ENCODE measurements around the gene UBAC2. TPM values are rescaled to one million over a fixed set of nuclear protein-coding genes. Genes with fewer than 3 reads are reported as not detected.

UBAC2 gene
- total RNA-seq, 1 donor from 2014 or later: 82.3 TPM

- peak; percentile 45 for DNase-seq (ENCODE audit: low read depth)
These were observed 107.9 kb downstream of the UBAC2 start for GRCh38 chr13:99308471-99309087.

- DNase-seq (ENCODE audit: low read depth): no peak
These were observed 109.9 kb downstream of the UBAC2 start for GRCh38 chr13:99310382-99311031.

GRCh38 chr13:99311137-99311536, 110.5 kb downstream of the UBAC2 start:
- DNase-seq (ENCODE audit: low read depth): no peak

GRCh38 chr13:99311748-99312492, 111.3 kb downstream of the UBAC2 start:
- no peak for DNase-seq (ENCODE audit: low read depth)

- DNase-seq (ENCODE audit: low read depth): peak; percentile 96
These were observed 111.8 kb downstream of the UBAC2 start for GRCh38 chr13:99312493-99312883.

GRCh38 chr13:99313501-99313900, 112.8 kb downstream of the UBAC2 start:
- peak; percentile 40 for DNase-seq (ENCODE audit: low read depth)

GRCh38 chr13:99313941-99314340, 113.3 kb downstream of the UBAC2 start:
- no peak for DNase-seq (ENCODE audit: low read depth)

- no peak for DNase-seq (ENCODE audit: low read depth)
These were observed 114.1 kb downstream of the UBAC2 start for GRCh38 chr13:99314640-99315176.

- DNase-seq (ENCODE audit: low read depth): no peak
These were observed 114.5 kb downstream of the UBAC2 start for GRCh38 chr13:99315186-99315585.

- no peak for DNase-seq (ENCODE audit: low read depth)
These were observed 115.6 kb downstream of the UBAC2 start for GRCh38 chr13:99316224-99316623.

- DNase-seq (ENCODE audit: low read depth): peak; percentile 62
These were observed 116.1 kb downstream of the UBAC2 start for GRCh38 chr13:99316657-99317256.

- peak; percentile 91 for DNase-seq (ENCODE audit: low read depth)
These were observed 120.2 kb downstream of the UBAC2 start for GRCh38 chr13:99320693-99321481.

- no peak for DNase-seq (ENCODE audit: low read depth)
These were observed 121.1 kb downstream of the UBAC2 start for GRCh38 chr13:99321709-99322108.

GRCh38 chr13:99322297-99323103, 121.8 kb downstream of the UBAC2 start:
- DNase-seq (ENCODE audit: low read depth): peak; percentile 64

- peak; percentile 50 for DNase-seq (ENCODE audit: low read depth)
These were observed 122.8 kb downstream of the UBAC2 start for GRCh38 chr13:99323488-99323887.

GRCh38 chr13:99326012-99326411, 125.4 kb downstream of the UBAC2 start:
- DNase-seq (ENCODE audit: low read depth): no peak

- no peak for DNase-seq (ENCODE audit: low read depth)
These were observed 126.5 kb downstream of the UBAC2 start for GRCh38 chr13:99327126-99327525.

- no peak for DNase-seq (ENCODE audit: low read depth)
These were observed 127.1 kb downstream of the UBAC2 start for GRCh38 chr13:99327761-99328160.

GRCh38 chr13:99329477-99329876, 128.8 kb downstream of the UBAC2 start:
- no peak for DNase-seq (ENCODE audit: low read depth)

GRCh38 chr13:99330942-99331341, 130.3 kb downstream of the UBAC2 start:
- DNase-seq (ENCODE audit: low read depth): no peak
